GM18951 (cell line): Measurements from ENCODE around the gene NFATC3.
"Not testable (repeated sequence)": the region's sequence is repeated elsewhere in the genome, so short reads cannot be mapped to it uniquely, and the experiment has no call there.

ENCODE experiments used
- POLR2A ChIP-seq: IDR thresholded peaks from 4 replicates; pipeline ENCODE4 v1.6.1; 2011; ENCODE audit warnings: mild to moderate bottlenecking; ENCODE audit not compliant: insufficient read length, insufficient read depth; ENCODE audit errors: extremely low read depth
- in situ Hi-C: fragments of 300-500 bp; cut with MboI; formaldehyde crosslinking; loops from one replicate; pipeline ENCODE4 v1.12.0; 2022; ENCODE audit warnings: low sequenced_read_pairs, mixed read lengths, inconsistent platforms; ENCODE audit not compliant: unreplicated experiment

Gene NFATC3

DNA sequence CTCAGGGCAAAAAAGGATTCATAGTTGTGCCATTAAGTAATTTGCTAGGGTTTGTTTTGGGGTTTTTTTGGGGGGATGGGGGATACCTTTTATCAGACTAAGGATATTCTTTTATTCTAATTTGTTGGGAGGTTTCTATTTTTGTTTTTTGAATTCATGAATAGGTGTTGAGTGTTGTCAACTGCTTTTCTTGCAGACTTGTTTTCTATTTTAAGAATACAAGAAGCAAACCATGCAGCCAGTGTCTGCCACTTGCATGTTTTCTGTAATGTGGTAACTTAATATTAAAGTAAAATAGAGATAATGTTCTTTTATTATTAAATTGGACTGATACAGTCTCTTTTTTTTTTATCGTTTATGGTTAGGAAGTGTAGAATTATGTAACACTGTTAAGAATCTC is 49.5 kb downstream of the NFATC3 start:
- TF ChIP-seq POLR2A = no peak
- in situ Hi-C loops = no loop called here

DNA sequence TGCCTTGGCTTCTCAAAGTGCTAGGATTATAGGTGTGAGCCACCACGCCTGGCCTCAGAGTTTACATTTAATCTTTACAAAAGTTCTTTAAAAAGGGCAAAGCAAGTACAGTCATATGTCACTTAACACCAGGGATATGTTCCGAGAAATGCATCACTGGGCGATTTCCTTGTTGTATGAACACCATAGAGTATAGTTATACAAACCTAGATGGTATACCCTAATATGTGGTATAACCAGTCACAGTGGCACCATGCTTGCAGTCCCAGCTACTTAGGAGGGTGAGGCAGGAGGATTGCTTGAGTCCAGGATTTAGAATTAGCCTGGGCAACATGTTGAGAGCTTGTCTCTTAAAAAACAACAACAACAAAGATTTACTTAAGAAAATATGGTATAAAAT is 51.3 kb downstream of the NFATC3 start:
- TF ChIP-seq POLR2A = no peak
- in situ Hi-C loops = no loop called here

DNA sequence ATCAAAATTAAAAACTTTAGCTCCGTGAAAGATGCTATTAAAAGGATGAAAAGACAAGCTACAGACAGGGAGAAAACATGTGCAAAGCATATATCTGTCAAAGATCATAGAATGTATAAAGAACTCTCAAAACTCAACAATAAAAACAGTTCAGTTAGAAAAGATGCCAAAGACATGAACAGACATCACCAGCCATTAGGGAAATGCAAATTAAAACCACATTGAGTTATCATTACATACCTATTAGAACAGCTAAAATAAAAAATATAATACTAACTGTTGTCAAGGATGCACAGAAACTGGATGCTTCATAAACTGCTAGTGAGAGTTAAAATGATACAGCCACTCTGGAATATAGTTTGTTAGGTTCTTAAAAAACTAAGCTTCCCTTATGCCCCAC is 58.8 kb downstream of the NFATC3 start:
- no peak for TF ChIP-seq POLR2A
- in situ Hi-C loops = no loop called here

DNA sequence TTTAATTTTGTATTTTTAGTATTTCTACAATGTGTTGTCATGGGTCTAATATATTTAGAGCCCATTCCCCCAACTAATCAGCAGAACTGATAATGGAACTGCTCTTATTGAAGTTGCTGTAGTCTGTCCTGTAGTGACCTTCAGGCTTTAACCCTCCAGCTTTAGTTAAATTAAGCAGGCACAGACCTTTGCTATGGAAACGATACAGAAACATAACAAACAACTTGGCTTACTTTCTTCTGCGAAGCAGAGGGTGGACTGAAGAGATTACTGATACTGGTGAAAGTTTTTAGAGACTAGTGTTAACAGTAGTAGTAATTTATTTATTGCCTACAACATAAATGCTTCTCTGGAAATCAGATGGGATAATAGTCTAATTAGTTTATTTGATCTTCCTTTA is 61.4 kb downstream of the NFATC3 start:
- in situ Hi-C loops = no loop called here
- TF ChIP-seq POLR2A = no peak

DNA sequence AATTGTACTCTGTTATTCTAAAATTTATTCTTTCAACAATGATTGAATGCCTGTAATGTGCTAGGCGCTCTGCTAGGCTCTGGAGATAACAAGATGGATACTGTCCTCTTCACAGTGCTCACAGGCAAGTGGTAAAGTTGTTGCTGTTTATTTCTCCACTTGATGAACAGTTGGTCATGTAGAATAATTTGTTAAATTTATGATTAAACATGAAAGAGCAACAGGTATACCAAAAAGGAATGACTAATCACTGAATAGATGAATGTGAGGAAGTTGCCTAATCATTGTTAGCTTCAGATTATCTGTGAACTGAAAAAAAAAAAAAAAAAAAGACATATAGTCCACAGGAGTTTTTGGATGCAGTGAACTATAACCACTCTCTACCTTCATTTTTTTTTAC is 62.3 kb downstream of the NFATC3 start:
- TF ChIP-seq POLR2A = no peak
- in situ Hi-C loops = no loop called here

DNA sequence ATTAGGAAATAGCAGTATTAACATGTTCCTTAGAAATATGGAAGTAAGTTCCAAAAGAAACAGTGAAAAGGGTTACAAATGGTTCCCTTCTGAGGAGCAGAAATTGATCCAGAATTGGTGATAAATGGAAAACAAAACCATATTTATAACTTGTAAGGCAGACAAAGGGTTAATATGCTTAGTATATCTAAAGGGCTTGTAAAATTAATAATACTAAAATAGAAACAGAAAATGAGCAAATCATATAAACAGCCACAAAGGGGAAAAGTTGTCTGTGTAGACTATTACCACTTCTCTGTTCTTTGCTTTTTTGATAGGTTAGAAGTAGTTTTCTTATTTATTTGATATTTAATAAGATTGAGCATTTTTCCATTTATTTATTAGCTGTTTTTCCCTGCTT is 64.4 kb downstream of the NFATC3 start:
- no peak for TF ChIP-seq POLR2A
- in situ Hi-C loops = no loop called here

DNA sequence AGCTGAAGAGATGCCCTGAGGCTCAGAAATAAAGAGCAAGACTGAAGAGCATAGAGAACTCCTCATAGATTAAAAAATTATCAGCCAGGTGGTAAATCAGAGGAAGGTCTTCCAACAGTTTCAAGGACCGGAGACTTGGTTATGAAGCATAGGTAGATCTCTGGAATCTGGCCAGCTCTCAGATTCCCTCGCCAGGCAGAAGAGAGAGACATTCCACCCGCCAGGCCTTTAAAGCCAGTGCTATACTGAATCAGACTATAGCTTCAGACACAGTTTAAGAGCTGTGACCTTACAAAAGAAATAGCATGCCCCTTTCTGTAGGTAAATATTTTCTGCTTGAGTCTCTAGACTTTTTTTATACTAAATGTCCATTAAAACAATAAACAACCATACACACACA is 70.3 kb downstream of the NFATC3 start:
- TF ChIP-seq POLR2A = no peak
- in situ Hi-C loops = no loop called here

DNA sequence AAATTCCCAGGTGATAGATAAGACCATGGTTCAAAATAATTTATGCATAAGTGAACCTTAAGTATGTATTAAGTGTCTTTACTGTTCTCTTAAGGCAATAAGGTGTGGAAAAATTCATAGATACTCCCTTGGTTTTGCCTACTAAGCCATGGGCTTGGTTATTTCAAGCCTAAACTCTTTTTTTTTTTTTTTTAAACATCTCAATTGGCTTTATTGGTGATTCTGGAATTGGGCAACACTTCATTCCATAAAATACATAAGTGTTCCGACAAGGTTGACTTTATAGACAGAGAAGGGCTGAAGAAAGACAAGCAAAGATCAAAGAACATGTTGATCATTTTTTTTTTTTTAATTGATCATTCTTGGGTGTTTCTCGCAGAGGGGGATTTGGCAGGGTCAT is 77.2 kb downstream of the NFATC3 start:
- in situ Hi-C loops = no loop called here
- no peak for TF ChIP-seq POLR2A

DNA sequence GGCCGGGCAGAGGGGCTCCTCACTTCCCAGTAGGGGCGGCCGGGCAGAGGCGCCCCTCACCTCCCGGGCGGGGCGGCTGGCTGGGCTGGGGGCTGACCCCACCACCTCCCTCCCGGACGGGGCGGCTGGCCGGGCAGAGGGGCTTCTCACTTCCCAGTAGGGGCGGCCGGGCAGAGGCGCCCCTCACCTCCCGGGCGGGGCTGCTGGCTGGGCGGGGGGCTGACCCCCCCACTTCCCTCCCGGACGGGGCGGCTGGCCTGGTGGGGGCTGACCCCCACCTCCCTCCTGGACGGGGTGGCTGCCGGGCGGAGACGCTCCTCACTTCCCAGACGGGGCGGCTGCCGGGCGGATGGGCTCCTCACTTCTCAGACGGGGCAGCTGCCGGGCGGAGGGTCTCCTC is 78.1 kb downstream of the NFATC3 start:
- in situ Hi-C loops = not testable (repeated sequence)

DNA sequence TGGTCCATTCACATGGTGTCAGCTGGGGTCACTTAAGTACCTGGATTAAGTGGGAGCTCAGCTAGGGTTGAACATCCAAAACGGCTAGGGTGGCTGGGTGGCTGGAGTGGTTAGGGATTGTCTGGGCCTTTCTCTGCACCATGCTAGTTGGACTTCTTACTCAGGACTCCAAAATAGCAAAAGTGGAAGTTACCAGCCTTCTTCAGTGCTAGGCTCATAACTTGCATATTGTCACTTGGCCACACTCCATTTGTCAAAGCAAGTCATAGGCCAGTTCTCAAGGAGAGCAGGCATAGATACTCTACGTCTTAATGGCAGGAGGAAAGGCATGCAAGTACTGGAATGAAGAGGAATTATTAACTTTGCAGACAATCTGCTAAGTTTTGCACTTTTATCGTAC is 81.1 kb downstream of the NFATC3 start:
- in situ Hi-C loops = no loop called here
- no peak for TF ChIP-seq POLR2A

DNA sequence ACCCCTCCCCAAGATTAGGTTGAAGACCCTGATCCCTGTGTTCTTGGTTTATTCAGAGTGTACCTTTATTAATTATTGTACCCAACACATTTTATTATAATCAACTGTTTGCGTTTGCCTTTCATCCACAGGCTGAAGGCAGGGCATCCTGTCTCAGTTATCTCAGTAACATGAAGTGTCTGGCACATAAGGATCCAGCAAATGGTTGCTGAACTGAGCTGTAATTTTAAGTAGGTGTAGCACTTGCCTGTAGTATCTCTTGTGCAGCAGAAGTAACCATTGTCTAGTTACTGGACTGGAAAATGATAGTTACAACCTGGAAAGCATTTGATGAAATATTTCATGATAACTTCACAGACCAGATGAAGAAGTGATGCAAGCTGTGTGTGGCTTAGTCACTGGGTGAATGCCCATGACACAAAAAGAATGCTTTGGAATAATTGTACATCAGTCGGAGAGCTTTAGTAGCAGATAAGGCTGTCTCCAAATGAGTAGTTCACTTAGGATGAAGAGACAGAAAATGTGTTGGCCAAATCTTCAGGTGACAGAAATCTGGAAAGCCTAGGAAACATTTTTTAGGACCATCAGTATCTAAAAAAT is 94.1 kb downstream of the NFATC3 start:
- no peak for TF ChIP-seq POLR2A
- in situ Hi-C loops = no loop called here

DNA sequence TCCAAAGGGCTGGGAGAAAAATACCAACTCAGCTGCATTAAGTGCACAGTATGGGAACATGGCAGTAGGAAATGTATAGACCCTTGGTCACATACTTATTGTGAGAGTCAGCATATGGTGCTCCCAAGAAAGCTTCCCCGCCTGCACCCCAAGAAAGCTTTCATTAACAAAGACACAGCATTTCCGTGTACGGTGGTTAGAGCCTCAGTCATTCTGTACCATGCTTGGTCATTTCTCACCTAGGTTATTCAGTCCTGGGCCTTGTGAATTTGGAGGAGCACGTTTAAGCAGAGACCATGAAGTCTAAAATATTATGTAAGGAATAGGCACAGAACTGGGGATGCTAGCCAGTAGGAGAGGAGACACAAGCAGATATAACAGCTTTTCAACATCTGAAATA is 94.7 kb downstream of the NFATC3 start:
- in situ Hi-C loops = no loop called here
- TF ChIP-seq POLR2A = no peak

DNA sequence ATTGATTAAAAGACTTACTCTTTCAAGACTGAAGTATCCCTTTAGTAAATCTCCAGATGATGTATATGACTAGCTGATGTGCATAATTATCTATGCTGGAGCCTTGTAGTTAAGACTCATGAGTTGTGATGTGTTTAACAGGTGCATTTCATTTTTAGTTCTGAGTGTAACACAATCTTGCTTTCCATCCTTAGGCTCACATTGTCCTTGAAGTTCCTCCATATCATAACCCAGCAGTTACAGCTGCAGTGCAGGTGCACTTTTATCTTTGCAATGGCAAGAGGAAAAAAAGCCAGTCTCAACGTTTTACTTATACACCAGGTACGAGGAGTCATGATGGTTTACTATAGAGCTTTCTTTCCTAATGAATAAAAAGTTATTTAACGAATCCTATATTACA is 97.9 kb downstream of the NFATC3 start:
- in situ Hi-C loops = no loop called here
- TF ChIP-seq POLR2A = no peak

DNA sequence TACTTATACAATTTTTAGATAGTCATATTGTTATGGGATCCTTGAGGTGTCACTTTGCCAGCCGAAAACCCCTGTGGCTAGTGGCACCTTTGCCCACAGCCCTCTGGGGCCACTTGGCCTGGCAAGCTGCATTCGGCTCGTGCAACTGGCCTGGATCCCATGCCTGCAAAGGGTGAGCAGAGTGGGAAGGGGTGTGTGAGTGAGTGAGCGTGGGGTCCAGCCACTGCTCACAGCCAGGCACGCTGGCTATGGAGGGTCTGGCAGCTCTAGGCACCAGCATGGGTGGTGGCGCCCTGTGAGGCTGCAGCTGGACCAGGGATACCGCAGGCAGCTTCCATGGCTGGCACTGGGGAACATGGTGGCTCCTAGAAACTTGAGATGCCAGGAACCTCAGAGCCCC is 101.7 kb downstream of the NFATC3 start:
- TF ChIP-seq POLR2A = no peak
- in situ Hi-C loops = no loop called here

DNA sequence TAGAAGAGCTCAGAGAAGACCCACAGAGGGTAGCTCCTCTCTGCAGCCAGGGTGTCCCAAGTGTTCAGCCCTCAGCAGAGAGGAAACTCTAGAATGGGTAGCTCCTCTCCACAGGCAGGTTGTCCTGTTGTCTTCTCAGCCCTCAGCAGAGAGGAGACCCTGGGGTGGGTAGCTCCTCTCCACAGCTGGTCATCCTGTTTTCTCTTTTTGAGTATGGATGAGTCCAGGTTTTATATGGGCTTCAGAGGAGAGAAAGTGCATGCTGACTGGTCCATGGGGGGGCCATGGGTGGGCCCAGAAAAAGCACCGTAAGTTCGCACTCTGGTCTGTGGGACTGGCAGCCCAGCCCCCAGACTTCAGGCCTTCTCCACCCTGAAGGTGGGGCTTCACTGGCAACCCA is 102.3 kb downstream of the NFATC3 start:
- TF ChIP-seq POLR2A = no peak
- in situ Hi-C loops = no loop called here

DNA sequence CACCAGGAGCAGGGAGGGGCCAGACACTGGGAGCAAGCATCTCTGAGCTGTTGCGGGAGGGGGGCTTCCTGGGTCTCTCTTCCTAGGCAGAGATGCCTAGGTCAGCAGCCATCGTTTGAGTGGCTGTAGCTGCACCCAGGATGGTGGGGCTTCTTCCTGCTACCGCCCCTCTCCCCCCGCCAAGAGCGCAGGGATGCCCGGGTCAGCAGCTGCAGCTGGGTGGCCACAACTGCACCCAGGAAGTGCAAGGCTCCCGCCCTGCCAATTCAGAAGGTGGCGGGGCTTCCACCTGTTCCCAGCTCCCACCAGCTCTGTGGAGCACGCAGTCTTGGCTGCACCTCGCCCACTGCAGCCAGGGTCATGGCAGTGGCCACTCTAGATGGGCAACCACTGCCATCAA is 103.0 kb downstream of the NFATC3 start:
- TF ChIP-seq POLR2A = no peak
- in situ Hi-C loops = no loop called here

DNA sequence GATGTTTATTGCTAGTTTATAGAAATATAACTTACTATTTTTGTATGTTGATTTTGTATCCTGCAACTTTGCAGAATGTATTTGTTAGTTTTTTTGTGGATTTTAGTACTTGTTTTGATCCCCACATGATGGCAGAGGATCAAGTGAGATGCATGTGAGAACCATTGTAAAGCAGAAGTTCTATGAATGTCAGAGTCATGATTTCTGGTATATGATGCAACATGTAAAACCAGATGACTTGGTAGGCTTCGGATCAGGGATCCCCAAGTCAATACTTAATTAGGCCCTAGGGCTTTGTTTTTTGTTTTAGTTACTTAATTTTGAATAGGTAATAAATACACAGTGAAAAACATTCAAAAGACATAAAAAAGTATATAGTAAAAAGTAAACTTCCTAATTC is 104.9 kb downstream of the NFATC3 start:
- no peak for TF ChIP-seq POLR2A
- in situ Hi-C loops = no loop called here
